NCI-H2227 (cell line): ENCODE results near the gene RPS6KC1.
"Not testable (repeated sequence)": the region's sequence is repeated elsewhere in the genome, so short reads cannot be mapped to it uniquely, and the experiment has no call there.

ENCODE experiments used
- DNase-seq: peaks from one replicate; lab custom pipeline; 2025; ENCODE audit not compliant: unreplicated experiment; lab: John Stamatoyannopoulos, UW

Gene RPS6KC1, protein sequence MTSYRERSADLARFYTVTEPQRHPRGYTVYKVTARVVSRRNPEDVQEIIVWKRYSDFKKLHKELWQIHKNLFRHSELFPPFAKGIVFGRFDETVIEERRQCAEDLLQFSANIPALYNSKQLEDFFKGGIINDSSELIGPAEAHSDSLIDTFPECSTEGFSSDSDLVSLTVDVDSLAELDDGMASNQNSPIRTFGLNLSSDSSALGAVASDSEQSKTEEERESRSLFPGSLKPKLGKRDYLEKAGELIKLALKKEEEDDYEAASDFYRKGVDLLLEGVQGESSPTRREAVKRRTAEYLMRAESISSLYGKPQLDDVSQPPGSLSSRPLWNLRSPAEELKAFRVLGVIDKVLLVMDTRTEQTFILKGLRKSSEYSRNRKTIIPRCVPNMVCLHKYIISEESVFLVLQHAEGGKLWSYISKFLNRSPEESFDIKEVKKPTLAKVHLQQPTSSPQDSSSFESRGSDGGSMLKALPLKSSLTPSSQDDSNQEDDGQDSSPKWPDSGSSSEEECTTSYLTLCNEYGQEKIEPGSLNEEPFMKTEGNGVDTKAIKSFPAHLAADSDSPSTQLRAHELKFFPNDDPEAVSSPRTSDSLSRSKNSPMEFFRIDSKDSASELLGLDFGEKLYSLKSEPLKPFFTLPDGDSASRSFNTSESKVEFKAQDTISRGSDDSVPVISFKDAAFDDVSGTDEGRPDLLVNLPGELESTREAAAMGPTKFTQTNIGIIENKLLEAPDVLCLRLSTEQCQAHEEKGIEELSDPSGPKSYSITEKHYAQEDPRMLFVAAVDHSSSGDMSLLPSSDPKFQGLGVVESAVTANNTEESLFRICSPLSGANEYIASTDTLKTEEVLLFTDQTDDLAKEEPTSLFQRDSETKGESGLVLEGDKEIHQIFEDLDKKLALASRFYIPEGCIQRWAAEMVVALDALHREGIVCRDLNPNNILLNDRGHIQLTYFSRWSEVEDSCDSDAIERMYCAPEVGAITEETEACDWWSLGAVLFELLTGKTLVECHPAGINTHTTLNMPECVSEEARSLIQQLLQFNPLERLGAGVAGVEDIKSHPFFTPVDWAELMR

DNA sequence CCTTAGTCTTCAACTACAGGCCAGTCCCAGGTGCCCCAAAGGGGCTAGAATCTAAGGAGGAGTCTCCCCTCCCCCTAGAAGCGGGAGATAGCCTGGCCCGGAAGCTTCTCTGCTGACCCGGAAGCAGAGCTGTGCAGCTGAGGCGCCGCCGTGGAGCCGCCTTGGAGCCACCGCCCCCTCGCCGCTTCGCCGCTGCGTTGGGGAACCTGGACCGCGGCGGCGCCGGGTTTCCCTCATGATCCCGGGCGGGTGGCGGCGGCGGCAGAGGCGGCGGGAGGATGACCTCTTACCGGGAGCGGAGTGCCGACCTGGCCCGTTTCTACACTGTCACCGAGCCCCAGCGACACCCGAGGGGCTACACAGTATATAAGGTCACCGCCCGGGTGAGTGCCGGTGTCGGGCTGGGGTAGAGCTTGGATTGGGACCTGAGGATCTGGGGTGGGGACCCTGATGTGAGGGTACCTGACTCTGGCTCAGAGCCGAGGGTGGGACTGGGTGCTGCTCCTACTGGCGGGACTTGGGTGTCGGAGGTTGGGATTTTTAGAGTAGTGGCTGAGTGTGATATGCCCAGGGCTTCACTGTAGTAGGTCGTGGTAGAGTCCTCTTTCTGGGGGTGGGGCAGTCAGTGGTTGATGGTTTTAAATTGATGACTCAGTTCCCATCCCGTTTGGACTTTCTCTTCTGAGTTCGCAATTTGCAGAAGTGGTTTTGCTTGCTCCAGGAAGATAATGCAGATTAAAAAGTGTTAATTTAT, at the start of gene RPS6KC1:
RPS6KC1 (plus strand) TSS at position 115 of the 754 bp plus-strand sequence; CDS start at position 279, 164 bp downstream.
- peak; percentile 93 for DNase-seq

DNA sequence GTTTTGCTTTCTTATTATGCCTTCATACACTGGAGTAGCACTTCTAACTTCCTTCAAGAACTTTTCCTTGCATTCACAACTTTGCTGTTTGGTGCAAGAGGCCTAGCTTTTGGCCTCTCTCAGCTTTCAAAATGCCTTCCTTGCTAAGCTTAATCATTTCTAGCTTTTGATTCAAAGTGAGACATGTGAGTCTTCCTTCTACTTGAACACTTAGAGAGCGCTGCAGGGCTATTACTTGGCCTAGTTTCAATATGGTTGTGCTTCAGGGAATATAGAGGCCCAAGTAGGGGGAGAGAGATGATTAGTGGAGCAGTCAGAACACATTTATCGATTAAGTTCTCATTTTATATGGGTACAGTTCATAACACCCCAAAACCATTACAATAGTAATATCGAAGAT, 47.8 kb upstream of the RPS6KC1 start:
- DNase-seq: no peak

DNA sequence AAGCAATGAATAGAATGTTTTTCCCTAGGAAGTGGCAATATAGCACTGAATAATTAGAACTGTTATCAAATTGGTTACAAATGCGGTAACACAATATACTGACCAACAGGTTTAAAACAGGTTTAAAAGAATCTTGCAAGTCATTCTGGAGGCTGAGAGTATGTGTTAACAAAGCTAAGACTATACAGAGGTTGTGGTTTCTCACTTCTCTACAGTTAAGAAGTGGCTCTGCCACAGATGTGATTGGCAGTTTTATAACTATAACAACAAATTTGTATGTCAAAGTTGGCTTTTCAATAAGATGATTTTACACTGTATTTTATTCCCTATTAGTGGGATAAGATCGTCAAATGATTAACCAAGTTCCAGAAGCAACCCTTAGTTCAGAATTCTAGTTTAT, 42.5 kb upstream of the RPS6KC1 start:
- no peak for DNase-seq

- no peak for DNase-seq
Observed at GRCh38 chr1:213014642-213015041, 36.4 kb upstream of the RPS6KC1 start.

- DNase-seq: peak; percentile 98
Observed at GRCh38 chr1:213015099-213016050, 35.7 kb upstream of the RPS6KC1 start, which contains the start of gene ANGEL2. Gene ANGEL2 (minus strand): TSS chr1:213015867. CDS start chr1:213015671, 196 bp downstream.

DNA sequence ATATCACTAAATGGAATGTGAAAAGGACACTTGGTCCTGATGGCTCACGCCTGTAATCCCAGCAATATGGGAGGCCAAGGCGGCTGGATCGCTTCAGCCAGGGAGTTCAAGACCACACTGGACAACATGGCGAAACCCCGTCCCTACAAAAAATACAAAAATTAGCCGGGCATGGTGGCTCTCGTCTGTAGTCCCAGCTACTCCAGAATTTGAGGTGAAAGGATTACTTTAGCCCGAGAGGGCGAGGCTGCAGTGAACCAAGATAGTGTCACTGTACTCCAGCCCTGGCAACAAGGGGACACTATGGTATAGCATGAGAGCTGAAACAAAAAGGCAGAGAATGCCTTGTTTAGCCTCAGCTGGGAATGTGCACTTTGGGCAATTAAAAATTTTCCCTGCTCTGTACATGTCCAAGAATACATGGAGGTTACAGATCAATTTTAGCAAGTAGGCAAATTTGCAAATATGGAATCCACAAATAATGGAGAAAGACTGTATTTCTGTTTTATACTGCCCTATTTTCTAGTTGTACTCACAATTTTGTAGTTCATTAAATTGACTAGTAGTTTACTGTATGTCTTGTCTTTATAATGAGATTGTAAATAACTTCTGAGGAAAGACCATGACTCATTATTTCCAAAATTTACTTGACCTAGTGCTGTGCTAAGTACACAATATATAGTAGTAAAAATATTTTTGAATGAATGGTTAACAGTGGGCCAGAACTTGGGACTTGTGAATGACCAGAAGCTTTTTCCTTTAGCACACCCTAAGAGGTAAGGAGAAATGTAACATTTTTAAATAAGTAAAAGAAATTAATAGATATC, 33.4 kb upstream of the RPS6KC1 start:
- no peak for DNase-seq

GRCh38 chr1:213019450-213019849, 31.6 kb upstream of the RPS6KC1 start:
- DNase-seq: no peak

DNA sequence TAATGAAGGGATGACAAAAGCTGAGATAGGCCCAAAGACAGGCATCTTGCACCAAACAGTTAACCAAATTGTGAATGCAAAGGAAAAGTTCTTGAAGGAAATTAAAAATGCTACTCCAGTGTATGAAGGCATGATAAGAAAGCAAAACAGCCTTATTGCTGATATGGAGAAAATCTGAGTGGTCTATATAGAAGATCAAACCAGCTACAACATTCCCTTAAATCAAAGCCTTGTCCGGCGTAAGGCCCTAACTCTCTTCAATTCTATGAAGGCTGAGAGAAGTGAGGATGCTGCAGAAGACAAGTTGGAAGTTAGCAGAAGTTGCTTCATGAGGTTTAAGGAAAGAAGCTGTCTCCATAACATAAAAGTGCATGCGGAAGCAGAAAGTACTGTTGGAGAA, 31.0 kb upstream of the RPS6KC1 start:
- DNase-seq: no peak

GRCh38 chr1:213027024-213027423, 24.0 kb upstream of the RPS6KC1 start:
- DNase-seq: not testable (repeated sequence)

DNA sequence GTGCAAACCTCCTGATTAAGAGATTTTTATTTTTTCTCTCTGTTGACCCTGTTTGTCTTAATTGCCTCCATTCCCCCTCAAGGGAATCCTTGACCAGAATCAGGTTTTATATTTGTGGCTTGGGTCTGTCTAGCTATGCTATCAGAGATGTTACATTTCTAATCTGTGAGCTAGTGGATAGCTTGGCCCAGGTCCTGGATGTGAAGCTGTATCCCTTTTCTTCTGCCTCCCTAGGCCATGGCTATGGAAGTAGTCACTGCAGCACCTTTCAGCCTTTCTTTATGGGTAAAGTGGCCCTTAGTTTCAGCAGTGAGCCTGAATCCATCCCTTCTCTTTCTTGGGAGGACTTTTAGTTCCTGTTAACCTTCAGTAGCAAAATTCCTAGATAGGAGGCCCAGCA, 18.4 kb upstream of the RPS6KC1 start:
- no peak for DNase-seq

DNA sequence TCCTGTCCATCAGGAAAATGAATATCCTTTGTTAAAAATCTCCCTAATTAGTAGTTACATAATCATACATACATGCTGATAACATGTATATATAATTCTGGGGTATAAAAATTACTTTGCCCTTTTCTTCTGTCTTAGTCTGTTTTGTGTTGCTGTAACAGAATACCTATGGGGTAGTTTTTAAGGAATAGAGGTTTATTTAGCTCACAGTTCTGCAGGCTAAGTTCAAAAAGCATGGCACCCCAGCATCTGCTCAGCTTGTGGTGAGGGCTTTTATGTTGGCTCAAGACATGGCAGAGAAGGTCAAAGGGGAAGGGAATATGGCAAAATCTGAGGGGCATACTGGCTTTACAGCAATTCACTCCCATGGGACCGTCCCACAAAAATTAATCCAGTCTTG, 16.3 kb upstream of the RPS6KC1 start:
- DNase-seq: no peak

DNA sequence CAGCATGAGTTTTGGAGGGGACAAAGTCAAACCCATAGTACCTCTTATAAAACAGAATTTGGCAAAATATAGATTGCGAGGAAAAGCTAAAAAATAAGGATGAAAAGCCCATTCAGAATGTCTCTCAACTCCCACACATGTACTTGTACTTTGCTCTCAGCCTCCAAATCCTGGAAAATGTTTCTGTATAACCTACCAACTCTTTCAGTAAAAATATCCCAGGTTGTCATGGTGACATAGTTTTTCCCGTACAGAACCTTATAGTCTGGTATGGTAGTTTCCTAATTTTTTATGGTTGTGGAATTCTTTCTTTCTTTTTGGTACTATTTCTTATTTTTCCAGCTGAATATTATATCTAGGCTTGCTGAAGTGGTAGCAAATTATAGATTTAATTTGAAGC, 15.5 kb upstream of the RPS6KC1 start:
- DNase-seq: no peak

DNA sequence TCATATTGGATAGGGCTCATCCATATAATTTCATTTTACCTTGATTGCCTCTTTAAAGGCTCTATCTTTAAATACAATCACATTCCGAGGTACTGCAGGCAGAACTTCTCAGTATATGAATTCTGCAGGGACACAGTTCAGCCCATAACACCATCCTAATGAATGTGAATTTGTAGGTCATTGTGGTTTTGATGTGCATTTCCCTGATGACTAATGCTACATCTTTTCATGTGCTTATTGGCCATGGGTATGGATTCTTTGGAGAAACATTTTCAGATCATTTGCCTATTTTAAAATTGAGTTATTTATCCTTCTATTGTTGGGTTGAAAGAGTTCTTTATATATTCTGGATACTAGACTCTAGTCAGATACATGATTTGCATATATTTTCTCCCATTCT, 9.6 kb upstream of the RPS6KC1 start:
- DNase-seq: no peak

GRCh38 chr1:213045321-213046226, 5.5 kb upstream of the RPS6KC1 start:
- DNase-seq: peak; percentile 39

DNA sequence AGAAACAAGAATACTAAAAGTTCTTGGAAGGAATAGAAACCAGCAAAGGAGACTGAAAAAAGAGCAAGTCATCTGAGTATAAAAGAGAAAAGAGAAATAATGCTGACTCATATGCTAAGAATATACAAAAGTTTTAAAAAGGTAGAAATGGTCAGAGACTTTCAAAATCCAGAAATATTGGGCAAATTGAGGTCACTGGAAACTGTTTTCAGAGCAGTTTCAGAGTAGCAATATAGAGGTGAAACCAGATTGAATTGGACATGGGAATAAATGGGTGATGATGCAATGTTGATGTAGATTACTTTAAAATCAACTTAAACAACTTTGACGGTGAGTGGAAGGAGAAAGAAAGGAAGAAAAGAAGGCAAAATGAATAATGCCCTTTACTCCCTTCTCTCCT, 1.8 kb upstream of the RPS6KC1 start:
- no peak for DNase-seq

DNA sequence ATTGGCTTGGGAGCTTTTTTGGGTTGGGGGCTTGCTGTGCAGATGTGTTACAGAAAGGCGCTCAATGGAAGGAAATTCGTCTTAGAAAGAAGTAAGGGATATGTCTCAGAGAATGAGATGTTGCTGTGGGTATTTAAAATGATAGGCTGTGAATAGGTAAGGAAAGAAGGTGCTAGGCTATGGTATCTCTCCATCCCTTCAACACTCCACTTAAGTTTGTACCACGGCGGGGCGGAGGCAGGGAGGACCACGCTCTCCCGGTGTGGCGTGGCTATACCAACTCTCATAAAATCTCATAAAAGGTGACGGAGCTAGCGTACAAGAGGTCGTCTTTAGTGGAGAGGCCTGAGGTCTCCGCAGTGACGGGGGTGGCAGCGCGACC, 305 bp upstream of the RPS6KC1 start:
- DNase-seq: no peak

GRCh38 chr1:213051881-213052202, 801 bp downstream of the RPS6KC1 start:
- no peak for DNase-seq

DNA sequence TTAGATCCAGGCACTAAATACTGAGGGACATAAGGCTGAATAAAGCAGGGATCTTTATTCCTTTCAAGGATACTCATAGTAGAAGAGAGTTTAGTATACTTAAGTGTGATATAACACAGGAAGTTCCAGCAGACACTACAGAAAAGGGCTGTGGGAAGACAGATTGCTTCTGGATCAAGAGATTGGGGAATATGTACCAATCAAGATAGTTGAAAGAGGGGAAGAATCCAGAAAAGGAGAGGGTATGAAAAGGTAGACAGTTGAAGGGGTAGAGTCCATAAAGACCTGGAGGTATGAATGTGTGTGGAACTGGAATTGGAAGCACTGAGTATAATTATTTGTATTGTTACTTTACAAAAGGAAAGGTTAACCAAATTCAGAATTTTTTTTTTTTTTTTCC, 2.4 kb downstream of the RPS6KC1 start:
- no peak for DNase-seq
